K562 (cell line): ENCODE results near the gene FKBP1B. TPM values are rescaled to one million over a fixed set of nuclear protein-coding genes. Genes with fewer than 3 reads are reported as not detected.

Source experiments
- ATAC-seq: fragments of 200-7000 bp; cut with Tn5 transposase; 3 replicates; pipeline ENCODE4 v1.9.1; 2020; ENCODE audit warnings: moderate library complexity
- BruUV-seq: library from RNA; stranded (reverse); fragments of 400-500 nt; replicated peaks from 2 replicates; lab custom pipeline; 2021; lab: Mats Ljungman, UMichigan
- CTCF ChIA-PET: fragments of 300-600 bp; formaldehyde crosslinking; extraction: SDS; loops from one replicate; lab custom pipeline; 2021; ENCODE audit warnings: low intra/inter-chr PET ratio; lab: Yijun Ruan, JAX
- POLR2A ChIA-PET: fragments of 300-600, 350-650 bp; sonication (Branson Sonifier 250); formaldehyde crosslinking; extraction: SDS; loops from one replicate; lab custom pipeline; 2021; ENCODE audit warnings: antibody characterized with exemption, inconsistent platforms; lab: Yijun Ruan, JAX
- DNase-seq, 4 experiments: peaks; one replicate each; pipeline versions ENCODE4 v3.0.0 to v3.0.0-alpha.2; 2011 to 2018; ENCODE audit warnings: low spot score in 3 of 4, mixed read lengths in 3 of 4; ENCODE audit errors: extremely low read depth in 1 of 4
- FAIRE-seq: peaks from 2 replicates; lab custom pipeline; 2011; peaks lifted over from hg19 to GRCh38; lab: Jason Lieb, UNC
- H2AFZ ChIP-seq: 2 replicates; pipeline ENCODE4 v1.6.0; 2011; ENCODE audit warnings: low read depth, low read length, control low read depth, inconsistent platforms
- H3K27ac ChIP-seq: fragments of 200-600 bp; 3 replicates; pipeline ENCODE4 v1.8.0; 2011; ENCODE audit warnings: low read depth, mild to moderate bottlenecking, control low read depth, inconsistent platforms, low read length, moderate library complexity, mixed read lengths; ENCODE audit errors: extremely low read depth
- H3K27me3 ChIP-seq, 2 experiments: fragments of 300-600 bp in 1 of 2; 2 replicates in 1 of 2; 3 replicates in 1 of 2; pipeline versions ENCODE4 v1.6.0 to v1.8.0; 2011; ENCODE audit warnings: inconsistent platforms in 2 of 2, low read length in 2 of 2, mild to moderate bottlenecking in 1 of 2, mixed read lengths in 1 of 2, moderate library complexity in 1 of 2; ENCODE audit not compliant: control insufficient read depth in 2 of 2, insufficient read depth in 2 of 2
- H3K36me3 ChIP-seq: fragments of 300-600 bp; 3 replicates; pipeline ENCODE4 v1.8.0; 2011; ENCODE audit warnings: mild to moderate bottlenecking, low read length, inconsistent platforms; ENCODE audit not compliant: control insufficient read depth, insufficient read depth
- H3K4me1 ChIP-seq, 2 experiments: fragments of 200-600 bp in 1 of 2; replicated peaks in 1 of 2; 2 replicates in 1 of 2; 3 replicates in 1 of 2; pipeline versions ENCODE4 v1.5.1 to v1.8.0; 2011; ENCODE audit warnings: inconsistent platforms in 2 of 2, low read length in 2 of 2, mild to moderate bottlenecking in 1 of 2, mixed read lengths in 1 of 2, moderate library complexity in 1 of 2; ENCODE audit not compliant: control insufficient read depth in 2 of 2, insufficient read depth in 2 of 2
- H3K4me2 ChIP-seq: 2 replicates; pipeline ENCODE4 v1.6.1; 2011; ENCODE audit warnings: low read length, control low read depth, inconsistent platforms, mixed read lengths; ENCODE audit not compliant: insufficient read depth
- H3K4me3 ChIP-seq: fragments of 200-600 bp; sonication (generic), shearing (Covaris generic); 2 replicates; pipeline ENCODE4 v1.5.1; 2016; ENCODE audit warnings: control low read depth, inconsistent platforms
- H3K79me2 ChIP-seq: fragments of 200-600 bp; 3 replicates; pipeline ENCODE4 v1.8.0; 2011; ENCODE audit warnings: low read length, inconsistent platforms; ENCODE audit not compliant: control insufficient read depth, insufficient read depth
- H3K9ac ChIP-seq, 2 experiments: 2 replicates each; pipeline versions ENCODE4 v1.6.0 to v1.6.1; 2011; ENCODE audit warnings: low read depth in 2 of 2, low read length in 2 of 2, control low read depth in 1 of 2, inconsistent platforms in 1 of 2, mild to moderate bottlenecking in 1 of 2, mixed read lengths in 1 of 2; ENCODE audit not compliant: insufficient read depth in 1 of 2
- H3K9me1 ChIP-seq: one replicate; pipeline ENCODE4 v1.6.0; 2011; ENCODE audit warnings: inconsistent platforms, mild to moderate bottlenecking, low read length, moderate library complexity; ENCODE audit not compliant: control insufficient read depth, insufficient read depth
- H3K9me3 ChIP-seq: replicated peaks from 2 replicates; pipeline ENCODE4 v1.5.1; 2011; ENCODE audit warnings: low read depth, low read length, inconsistent platforms; ENCODE audit not compliant: control insufficient read depth, insufficient read depth
- H4K20me1 ChIP-seq: replicated peaks from 2 replicates; pipeline ENCODE4 v1.6.1; 2011; ENCODE audit warnings: low read length, inconsistent platforms, mixed read lengths; ENCODE audit not compliant: control insufficient read depth, insufficient read depth
- ATF7 ChIP-seq: fragments of 450-650 bp; IDR thresholded peaks from 2 replicates; pipeline ENCODE4 v1.7.1; 2014; ENCODE audit warnings: mild to moderate bottlenecking, moderate library complexity
- CBFA2T3 ChIP-seq: fragments of 450-650 bp; IDR thresholded peaks from 2 replicates; pipeline ENCODE4 v1.6.1; 2017
- NR0B1 ChIP-seq: fragments of 450-650 bp; IDR thresholded peaks from one replicate; pipeline ENCODE4 v1.6.1; 2018; ENCODE audit warnings: mild to moderate bottlenecking, moderate library complexity; ENCODE audit not compliant: partially characterized antibody
- POLR2G ChIP-seq: fragments of 200-400 bp; formaldehyde crosslinking; IDR thresholded peaks from 2 replicates; pipeline ENCODE4 v1.6.1; 2017; ENCODE audit warnings: low read depth, mild to moderate bottlenecking, antibody characterized with exemption, low read length, moderate library complexity
- ZBTB7A ChIP-seq: IDR thresholded peaks from 2 replicates; pipeline ENCODE4 v1.6.1; 2011; ENCODE audit warnings: low read depth, mild to moderate bottlenecking, low read length, moderate library complexity, borderline replicate concordance; ENCODE audit not compliant: control insufficient read depth
- ZNF174 ChIP-seq: fragments of 250-450 bp; sonication (Bioruptor Pico); IDR thresholded peaks from 2 replicates; pipeline ENCODE4 v1.4.0; 2020; ENCODE audit warnings: mild to moderate bottlenecking
- WGBS: fragments of 100-300 bp; shearing (Covaris generic); methylation state at CpG from one replicate; pipeline ENCODE4 v1.1.6; 2016; ENCODE audit warnings: low coverage, mixed read lengths; ENCODE audit not compliant: insufficient coverage; ENCODE audit errors: missing lambda C conversion rate; 5-methylcytosine and 5-hydroxymethylcytosine counted together
- in situ Hi-C: fragments of 300-500 bp; cut with MboI; formaldehyde crosslinking; loops from 4 replicates; pipeline ENCODE4 v1.15.0; 2018; ENCODE audit warnings: inconsistent platforms, mixed read lengths
- intact Hi-C: fragments of 100-400 bp; cut with micrococcal nuclease; formaldehyde crosslinking; loops from 2 replicates; pipeline ENCODE4 v1.14.2; 2022
- polyA plus RNA-seq, 8 experiments: library from polyadenylated mRNA; depleted of rRNA in 4 of 8; stranded (reverse) in 5 of 8; unstranded in 3 of 8; fragments of >200 nt; fragmentation: Nextera tagmentation in 2 of 8; fragmentation: Illumina TruSeq in 1 of 8; extraction: Ambion mirVana in 2 of 8; extraction: Trizol in 1 of 8; gene quantifications; 2 replicates each; pipeline versions ENCODE4 v1.2.1 to v1.2.3, GENCODE V29; 2011 to 2014; ENCODE audit warnings: inconsistent platforms in 1 of 8, missing spikeins in 1 of 8
- total RNA-seq, 7 experiments: library from RNA; depleted of rRNA in 6 of 7; stranded (reverse); fragments of >200 nt in 6 of 7; fragmentation: Illumina TruSeq in 2 of 7; extraction: Trizol in 2 of 7; gene quantifications; 2 replicates each; pipeline versions ENCODE4 v1.2.1 to v1.2.3, GENCODE V29; 2011 to 2021; ENCODE audit warnings: low replicate concordance in 1 of 7
- TF ChIP-seq, protein P1 (sequence below): fragments of 450-650 bp; formaldehyde crosslinking; IDR thresholded peaks from 2 replicates; pipeline ENCODE4 v1.4.0; 2022; ENCODE audit warnings: mild to moderate bottlenecking, moderate library complexity
- TF ChIP-seq, protein P2 (sequence below): conservative IDR thresholded peaks from 2 replicates; pipeline ENCODE4 v1.6.1; 2011; ENCODE audit warnings: low read depth, mild to moderate bottlenecking, low read length; ENCODE audit not compliant: control insufficient read depth

The FKBP1B gene
- total and polyA plus RNA-seq, 9 of the 15 experiments (the other 6 are each of a cell fraction or from before 2014, with no cell fraction given), result 0.58 to 9.4 (median 1.6) TPM

GRCh38 chr2:24024018-24024417 lies 25.5 kb upstream of the FKBP1B start (continued):
- TF ChIP-seq ZNF174 (CRISPR knock-in tag), result no peak
- TF ChIP-seq, protein P1, sequence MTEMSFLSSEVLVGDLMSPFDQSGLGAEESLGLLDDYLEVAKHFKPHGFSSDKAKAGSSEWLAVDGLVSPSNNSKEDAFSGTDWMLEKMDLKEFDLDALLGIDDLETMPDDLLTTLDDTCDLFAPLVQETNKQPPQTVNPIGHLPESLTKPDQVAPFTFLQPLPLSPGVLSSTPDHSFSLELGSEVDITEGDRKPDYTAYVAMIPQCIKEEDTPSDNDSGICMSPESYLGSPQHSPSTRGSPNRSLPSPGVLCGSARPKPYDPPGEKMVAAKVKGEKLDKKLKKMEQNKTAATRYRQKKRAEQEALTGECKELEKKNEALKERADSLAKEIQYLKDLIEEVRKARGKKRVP (CRISPR knock-in tag), result no peak
- TF ChIP-seq, all 486 proteins: peak for 6

- POLR2A ChIA-PET, result interaction anchor here (0.6 to 1.2 kb wide), 4 partner anchors 11 to 136 kb away, joined by 3 to 4 read pairs (median 3); no protein-coding TSS in a partner anchor
- ATAC-seq, result no peak
- WGBS, result 79% methylated on average over 16 of the region's 17 CpGs
- CTCF ChIA-PET, result no interaction called here
- H3K9me3 ChIP-seq, result no peaks in the 10 kb centered on the region
- DNase-seq, result no peak
- no peak overlapping the region for H3K4me3 ChIP-seq
- no peak overlapping the region for H3K4me2 ChIP-seq
- H4K20me1 ChIP-seq, result peaks cover 14% of the 10 kb centered on the region; the same call in 1 of the 2 replicates
- H3K27ac ChIP-seq, result no peak overlapping the region
- no TSS peak for BruUV-seq
- H3K9me1 ChIP-seq, result peaks cover 3% of the 10 kb centered on the region
- no peaks in the 10 kb centered on the region for H3K79me2 ChIP-seq
- H3K9ac ChIP-seq, result peak overlapping the region in 1 of 2 experiments; percentile 11; a peak in 2 of 4 replicates
- H3K27me3 ChIP-seq, result no peaks in the 10 kb centered on the region
- no peak for FAIRE-seq
- intact Hi-C loops (loop anchor here (5.0 kb wide), 2 partner anchors 37 to 357 kb away; no protein-coding TSS in a partner anchor), in situ Hi-C loops (no loop called here)
- H3K4me1 ChIP-seq, result peaks cover 0 to 21% of the 10 kb centered on the region in 2 experiments; a peak in 3 of 5 replicates
- H3K36me3 ChIP-seq, result peaks cover 64% of the 10 kb centered on the region
- TF ChIP-seq NR0B1 (no peak), ATF7 (no peak), POLR2G (peak; percentile 47), ZBTB7A (no peak), CBFA2T3 (0 out of 2 replicates have a peak, but pooled peaks have one; percentile 13)
- TF ChIP-seq, protein P2, sequence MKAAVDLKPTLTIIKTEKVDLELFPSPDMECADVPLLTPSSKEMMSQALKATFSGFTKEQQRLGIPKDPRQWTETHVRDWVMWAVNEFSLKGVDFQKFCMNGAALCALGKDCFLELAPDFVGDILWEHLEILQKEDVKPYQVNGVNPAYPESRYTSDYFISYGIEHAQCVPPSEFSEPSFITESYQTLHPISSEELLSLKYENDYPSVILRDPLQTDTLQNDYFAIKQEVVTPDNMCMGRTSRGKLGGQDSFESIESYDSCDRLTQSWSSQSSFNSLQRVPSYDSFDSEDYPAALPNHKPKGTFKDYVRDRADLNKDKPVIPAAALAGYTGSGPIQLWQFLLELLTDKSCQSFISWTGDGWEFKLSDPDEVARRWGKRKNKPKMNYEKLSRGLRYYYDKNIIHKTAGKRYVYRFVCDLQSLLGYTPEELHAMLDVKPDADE, result no peak
- H2AFZ ChIP-seq, result no peak overlapping the region
Measured at GRCh38 chr2:24024996-24025663, 24.4 kb upstream of the FKBP1B start.
